Astrocyte of the cerebellum (primary cell): ENCODE results near the gene CLEC11A.

ENCODE experiments used
- DNase-seq: peaks from one replicate; pipeline ENCODE4 v3.0.0-alpha.2; 2011; ENCODE audit warnings: low read depth
- H3K4me3 ChIP-seq: 2 replicates; pipeline ENCODE4 v1.5.1; 2011; ENCODE audit warnings: mild to moderate bottlenecking, low read depth, low read length, moderate library complexity
- in situ Hi-C: cut with HindIII; loops from 2 replicates; pipeline ENCODE4 v1.10.0; 2017; ENCODE audit warnings: low sequenced_read_pairs
- TF ChIP-seq, protein P1 (sequence below): IDR thresholded peaks from 2 replicates; pipeline ENCODE4 v1.5.1; 2012; ENCODE audit warnings: low read length, low read depth, moderate library complexity, mild to moderate bottlenecking; ENCODE audit errors: missing control alignments

The CLEC11A gene

DNA sequence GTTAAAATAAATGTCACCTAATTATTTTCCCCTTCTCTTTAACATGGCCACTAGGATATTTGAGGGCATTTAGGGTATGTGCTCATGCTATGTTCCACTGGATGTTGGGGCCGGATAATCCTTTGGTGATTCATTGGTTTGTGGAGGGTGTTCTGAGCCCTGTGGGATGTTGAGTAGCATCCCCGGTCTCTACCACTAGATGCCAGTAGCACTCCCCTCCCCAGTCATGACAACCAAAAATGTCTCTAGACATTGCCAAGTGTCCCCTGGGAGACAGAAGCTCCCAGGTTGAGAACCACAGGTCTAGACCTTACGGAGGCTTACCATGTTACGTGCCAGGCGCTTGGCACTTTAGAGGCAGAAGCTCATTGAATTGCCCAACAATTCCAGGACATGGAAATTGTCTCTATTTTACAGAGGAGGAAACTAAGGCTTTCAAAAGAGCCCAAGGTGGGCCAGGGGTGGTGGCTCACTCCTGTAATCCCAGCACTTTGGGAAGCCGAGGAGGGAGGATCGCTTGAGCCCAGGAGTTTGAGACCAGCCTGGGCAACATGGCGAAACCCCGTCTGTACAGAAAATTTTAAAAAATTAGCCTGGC is 17.6 kb upstream of the CLEC11A start:
- no peak for DNase-seq
- TF ChIP-seq, protein P1, sequence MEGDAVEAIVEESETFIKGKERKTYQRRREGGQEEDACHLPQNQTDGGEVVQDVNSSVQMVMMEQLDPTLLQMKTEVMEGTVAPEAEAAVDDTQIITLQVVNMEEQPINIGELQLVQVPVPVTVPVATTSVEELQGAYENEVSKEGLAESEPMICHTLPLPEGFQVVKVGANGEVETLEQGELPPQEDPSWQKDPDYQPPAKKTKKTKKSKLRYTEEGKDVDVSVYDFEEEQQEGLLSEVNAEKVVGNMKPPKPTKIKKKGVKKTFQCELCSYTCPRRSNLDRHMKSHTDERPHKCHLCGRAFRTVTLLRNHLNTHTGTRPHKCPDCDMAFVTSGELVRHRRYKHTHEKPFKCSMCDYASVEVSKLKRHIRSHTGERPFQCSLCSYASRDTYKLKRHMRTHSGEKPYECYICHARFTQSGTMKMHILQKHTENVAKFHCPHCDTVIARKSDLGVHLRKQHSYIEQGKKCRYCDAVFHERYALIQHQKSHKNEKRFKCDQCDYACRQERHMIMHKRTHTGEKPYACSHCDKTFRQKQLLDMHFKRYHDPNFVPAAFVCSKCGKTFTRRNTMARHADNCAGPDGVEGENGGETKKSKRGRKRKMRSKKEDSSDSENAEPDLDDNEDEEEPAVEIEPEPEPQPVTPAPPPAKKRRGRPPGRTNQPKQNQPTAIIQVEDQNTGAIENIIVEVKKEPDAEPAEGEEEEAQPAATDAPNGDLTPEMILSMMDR, result peak; percentile 72
- in situ Hi-C loops, result no loop called here
- H3K4me3 ChIP-seq, result no peak overlapping the region

DNA sequence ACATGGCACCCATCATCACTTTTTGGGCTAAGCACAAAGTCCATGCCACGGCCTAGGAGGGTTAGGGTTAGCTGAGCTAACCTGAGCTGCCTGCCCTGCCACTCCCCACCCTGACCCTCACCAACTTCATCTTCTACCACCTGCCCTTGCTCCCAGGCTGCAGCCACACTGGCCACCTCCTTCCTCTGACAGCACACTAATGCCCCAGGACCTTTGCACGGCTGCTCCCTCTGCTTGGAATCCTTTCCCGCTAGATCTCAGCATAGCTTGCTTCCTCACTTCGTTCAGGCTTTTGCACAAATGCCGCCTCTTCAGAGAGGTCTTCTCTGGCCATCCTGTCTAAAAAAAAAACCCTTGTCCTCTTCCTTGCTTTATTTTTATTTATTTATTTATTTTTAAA is 16.8 kb upstream of the CLEC11A start:
- TF ChIP-seq, protein P1, result no peak
- in situ Hi-C loops, result no loop called here
- no peak for DNase-seq
- no peak overlapping the region for H3K4me3 ChIP-seq

DNA sequence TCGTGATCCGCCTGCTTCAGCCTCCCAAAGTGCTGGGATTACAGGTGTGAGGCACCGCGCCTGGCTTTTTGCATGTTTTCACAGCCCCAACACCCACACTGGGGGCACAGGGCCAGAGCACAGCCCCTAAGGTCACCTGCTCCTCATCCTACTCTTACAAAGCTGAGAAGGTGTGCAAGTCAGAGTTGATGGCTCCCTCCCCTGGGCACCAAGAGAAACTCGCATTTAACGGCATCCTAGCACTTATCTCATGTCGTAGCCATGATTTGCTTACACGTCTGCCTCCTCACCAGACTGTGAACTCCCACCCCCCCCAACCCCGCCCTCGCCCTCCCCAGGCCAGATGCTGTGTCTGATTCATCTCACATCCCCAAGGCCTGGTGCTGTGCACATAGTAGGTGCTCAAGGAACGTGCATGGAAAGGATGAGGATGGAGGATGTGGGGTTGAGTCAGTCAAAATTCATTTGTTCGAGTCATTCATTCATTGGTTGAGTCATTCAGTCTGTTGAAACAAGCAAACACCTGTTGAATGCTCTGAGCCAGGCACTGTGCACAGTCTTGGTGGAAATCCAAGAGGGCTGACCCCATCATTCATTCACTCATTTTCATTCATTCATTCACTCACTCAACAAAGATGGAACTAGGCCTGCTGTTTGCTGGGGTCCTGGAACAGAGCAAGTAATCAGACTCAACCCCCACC is 14.8 kb upstream of the CLEC11A start:
- no peak for DNase-seq
- in situ Hi-C loops, result no loop called here
- no peak overlapping the region for H3K4me3 ChIP-seq
- TF ChIP-seq, protein P1, result no peak

DNA sequence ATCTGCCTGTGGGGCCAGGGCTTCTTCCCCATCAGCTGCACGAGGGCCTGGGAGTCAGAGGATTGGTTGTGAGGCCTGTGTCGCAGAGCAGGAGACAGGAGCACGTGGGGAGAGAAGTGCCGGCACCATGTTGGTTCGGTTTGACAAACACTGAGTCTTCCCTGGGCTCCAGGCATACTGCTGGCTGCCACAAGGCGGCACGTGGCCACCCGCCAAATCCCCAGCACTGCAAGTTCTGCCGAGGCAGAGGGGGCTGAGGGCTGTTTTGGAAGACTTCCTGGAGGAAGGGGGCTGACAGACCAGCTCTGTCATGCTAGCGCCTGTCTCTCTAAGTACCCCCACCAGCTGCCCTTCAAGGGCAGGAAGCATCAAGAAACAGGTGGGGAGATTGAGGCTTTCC is 13.1 kb upstream of the CLEC11A start:
- in situ Hi-C loops, result no loop called here
- TF ChIP-seq, protein P1, result no peak
- no peak overlapping the region for H3K4me3 ChIP-seq
- no peak for DNase-seq

DNA sequence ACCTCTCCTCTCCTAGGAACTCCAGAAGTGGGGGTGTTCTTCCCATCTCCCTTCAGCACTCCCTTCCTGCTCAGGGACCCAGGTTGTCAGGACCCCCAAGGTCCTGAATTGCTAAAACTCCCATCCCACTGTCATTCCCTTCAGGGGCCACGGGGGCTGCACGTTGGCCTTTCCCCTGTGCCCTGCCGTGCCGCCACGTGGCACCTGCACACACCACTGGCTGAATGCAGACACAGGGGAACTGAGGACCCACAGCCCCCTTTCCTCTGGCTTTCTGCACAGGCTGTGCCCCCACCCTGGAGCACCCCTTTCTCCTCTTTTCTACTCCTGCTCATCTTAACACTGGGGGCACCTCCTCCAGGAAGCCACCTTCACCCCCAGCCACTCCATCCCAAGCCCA is 12.6 kb upstream of the CLEC11A start:
- DNase-seq, result no peak
- TF ChIP-seq, protein P1, result no peak
- no peak overlapping the region for H3K4me3 ChIP-seq
- in situ Hi-C loops, result no loop called here

DNA sequence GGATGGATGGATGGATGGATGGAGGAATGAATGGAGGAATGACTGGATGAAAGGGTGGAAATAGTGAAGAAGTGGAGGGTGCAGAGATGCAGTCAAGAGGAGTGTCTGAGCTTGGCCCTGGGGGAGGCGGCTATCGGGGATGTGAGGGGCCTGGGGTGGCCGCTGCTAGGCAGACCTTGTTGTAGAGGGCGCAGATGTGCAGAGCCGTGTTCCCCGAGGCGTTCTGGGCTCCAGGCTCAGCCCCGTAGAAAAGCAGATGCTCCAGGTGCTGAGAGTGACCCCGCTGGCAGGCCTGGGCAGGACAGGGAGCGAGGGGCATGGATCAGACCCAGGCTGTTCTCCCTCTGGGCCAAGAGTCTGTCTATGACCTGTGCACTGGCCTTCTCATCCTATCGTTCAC is 12.0 kb upstream of the CLEC11A start:
- TF ChIP-seq, protein P1, result no peak
- H3K4me3 ChIP-seq, result no peak overlapping the region
- no peak for DNase-seq
- in situ Hi-C loops, result no loop called here
